ENCODE data around the gene PTPRM.

DNA sequence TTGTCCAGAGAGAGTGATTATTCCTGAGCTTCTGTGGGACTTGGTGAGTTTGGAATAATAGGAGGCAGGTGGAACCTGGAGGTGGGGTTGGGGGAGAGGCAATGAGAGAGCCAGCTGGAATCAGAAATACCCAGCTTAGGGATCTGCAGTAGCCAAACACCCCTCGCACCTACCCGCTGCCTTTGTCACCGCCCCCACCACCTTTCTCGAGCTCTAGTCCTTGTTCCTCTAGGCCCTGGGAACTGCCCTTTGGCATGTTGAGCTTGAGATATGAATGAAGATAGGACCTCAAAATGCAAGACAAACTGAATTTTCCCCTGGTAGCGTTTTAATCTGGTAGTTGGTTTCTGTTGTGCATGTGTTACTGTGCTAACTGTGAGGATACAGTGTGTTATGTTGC, 242.9 kb downstream of the PTPRM start:
- TF ChIP-seq TCF7L2 (IDR thresholded peaks at IDR 0.05; ENCODE audit: borderline replicate concordance, extremely low read depth, insufficient read depth, insufficient read length) (no peak), EZH2phosphoT487 (IDR thresholded peaks at IDR 0.05; ENCODE audit: borderline replicate concordance) (no peak), POLR2A (IDR thresholded peaks at IDR 0.05; ENCODE audit: borderline replicate concordance, extremely low read depth, insufficient read depth, insufficient read length) (no peak), CBX3 (IDR thresholded peaks at IDR 0.05; ENCODE audit: low read depth) (no peak)
- TF ChIP-seq, protein P1, sequence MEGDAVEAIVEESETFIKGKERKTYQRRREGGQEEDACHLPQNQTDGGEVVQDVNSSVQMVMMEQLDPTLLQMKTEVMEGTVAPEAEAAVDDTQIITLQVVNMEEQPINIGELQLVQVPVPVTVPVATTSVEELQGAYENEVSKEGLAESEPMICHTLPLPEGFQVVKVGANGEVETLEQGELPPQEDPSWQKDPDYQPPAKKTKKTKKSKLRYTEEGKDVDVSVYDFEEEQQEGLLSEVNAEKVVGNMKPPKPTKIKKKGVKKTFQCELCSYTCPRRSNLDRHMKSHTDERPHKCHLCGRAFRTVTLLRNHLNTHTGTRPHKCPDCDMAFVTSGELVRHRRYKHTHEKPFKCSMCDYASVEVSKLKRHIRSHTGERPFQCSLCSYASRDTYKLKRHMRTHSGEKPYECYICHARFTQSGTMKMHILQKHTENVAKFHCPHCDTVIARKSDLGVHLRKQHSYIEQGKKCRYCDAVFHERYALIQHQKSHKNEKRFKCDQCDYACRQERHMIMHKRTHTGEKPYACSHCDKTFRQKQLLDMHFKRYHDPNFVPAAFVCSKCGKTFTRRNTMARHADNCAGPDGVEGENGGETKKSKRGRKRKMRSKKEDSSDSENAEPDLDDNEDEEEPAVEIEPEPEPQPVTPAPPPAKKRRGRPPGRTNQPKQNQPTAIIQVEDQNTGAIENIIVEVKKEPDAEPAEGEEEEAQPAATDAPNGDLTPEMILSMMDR (IDR thresholded peaks at IDR 0.05 in 2 of 3, conservative IDR thresholded peaks at IDR 0.05 in 1 of 3; ENCODE audit: borderline replicate concordance in 1 of 3, insufficient read depth in 1 of 3, low read depth in 2 of 3, low read length in 2 of 3), result no peak
- TF ChIP-seq, protein P2, sequence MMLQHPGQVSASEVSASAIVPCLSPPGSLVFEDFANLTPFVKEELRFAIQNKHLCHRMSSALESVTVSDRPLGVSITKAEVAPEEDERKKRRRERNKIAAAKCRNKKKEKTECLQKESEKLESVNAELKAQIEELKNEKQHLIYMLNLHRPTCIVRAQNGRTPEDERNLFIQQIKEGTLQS (IDR thresholded peaks at IDR 0.05), result no peak
- TF ChIP-seq, protein P3, sequence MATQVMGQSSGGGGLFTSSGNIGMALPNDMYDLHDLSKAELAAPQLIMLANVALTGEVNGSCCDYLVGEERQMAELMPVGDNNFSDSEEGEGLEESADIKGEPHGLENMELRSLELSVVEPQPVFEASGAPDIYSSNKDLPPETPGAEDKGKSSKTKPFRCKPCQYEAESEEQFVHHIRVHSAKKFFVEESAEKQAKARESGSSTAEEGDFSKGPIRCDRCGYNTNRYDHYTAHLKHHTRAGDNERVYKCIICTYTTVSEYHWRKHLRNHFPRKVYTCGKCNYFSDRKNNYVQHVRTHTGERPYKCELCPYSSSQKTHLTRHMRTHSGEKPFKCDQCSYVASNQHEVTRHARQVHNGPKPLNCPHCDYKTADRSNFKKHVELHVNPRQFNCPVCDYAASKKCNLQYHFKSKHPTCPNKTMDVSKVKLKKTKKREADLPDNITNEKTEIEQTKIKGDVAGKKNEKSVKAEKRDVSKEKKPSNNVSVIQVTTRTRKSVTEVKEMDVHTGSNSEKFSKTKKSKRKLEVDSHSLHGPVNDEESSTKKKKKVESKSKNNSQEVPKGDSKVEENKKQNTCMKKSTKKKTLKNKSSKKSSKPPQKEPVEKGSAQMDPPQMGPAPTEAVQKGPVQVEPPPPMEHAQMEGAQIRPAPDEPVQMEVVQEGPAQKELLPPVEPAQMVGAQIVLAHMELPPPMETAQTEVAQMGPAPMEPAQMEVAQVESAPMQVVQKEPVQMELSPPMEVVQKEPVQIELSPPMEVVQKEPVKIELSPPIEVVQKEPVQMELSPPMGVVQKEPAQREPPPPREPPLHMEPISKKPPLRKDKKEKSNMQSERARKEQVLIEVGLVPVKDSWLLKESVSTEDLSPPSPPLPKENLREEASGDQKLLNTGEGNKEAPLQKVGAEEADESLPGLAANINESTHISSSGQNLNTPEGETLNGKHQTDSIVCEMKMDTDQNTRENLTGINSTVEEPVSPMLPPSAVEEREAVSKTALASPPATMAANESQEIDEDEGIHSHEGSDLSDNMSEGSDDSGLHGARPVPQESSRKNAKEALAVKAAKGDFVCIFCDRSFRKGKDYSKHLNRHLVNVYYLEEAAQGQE (IDR thresholded peaks at IDR 0.05; ENCODE audit: low read depth), result no peak

All from HCT116 (cell line).